ENCODE measurements around the gene SMARCB1.

GRCh38 chr22:23831261-23831660 lies 44.5 kb downstream of the SMARCB1 start:
- TF ChIP-seq CTCF (IDR thresholded peaks at IDR 0.05) (no peak), POLR2AphosphoS5 (IDR thresholded peaks at IDR 0.05) (no peak), POLR2A (IDR thresholded peaks at IDR 0.05) (no peak), EP300 (IDR thresholded peaks at IDR 0.05) (no peak)

Measured in sigmoid colon (tissue), 4 donors.